CD4-positive, alpha-beta memory T cell (primary cell): ENCODE measurements around the gene MYL11. TPM values are rescaled to one million over a fixed set of nuclear protein-coding genes. Genes with fewer than 3 reads are reported as not detected.
"Not testable (repeated sequence)": the region's sequence is repeated elsewhere in the genome, so short reads cannot be mapped to it uniquely, and the experiment has no call there.

Source experiments
- CTCF ChIA-PET: fragments of 350-600 bp; sonication (Branson Sonifier 250); formaldehyde crosslinking; loops from one replicate; lab custom pipeline; 2021; ENCODE audit warnings: inconsistent platforms; ENCODE audit not compliant: partially characterized antibody; lab: Charles Lee
- POLR2A ChIA-PET: fragments of 350-600 bp; sonication (Branson Sonifier 250); formaldehyde crosslinking; loops from one replicate; lab custom pipeline; 2021; ENCODE audit not compliant: partially characterized antibody; lab: Charles Lee
- DNase-seq, 5 donors: peaks; one replicate each; pipeline versions ENCODE4 v3.0.0 to v3.0.0-alpha.2; 2020 to 2022; ENCODE audit warnings: mixed read lengths in 1 of 5
- H3K27ac ChIP-seq: one replicate; pipeline ENCODE4 v1.7.0; 2013; ENCODE audit warnings: low read depth, low read length
- H3K27me3 ChIP-seq: 2 replicates; pipeline ENCODE4 v1.7.0; 2013; ENCODE audit warnings: mild to moderate bottlenecking, low read length, moderate library complexity; ENCODE audit not compliant: insufficient read depth
- H3K36me3 ChIP-seq: 2 replicates; pipeline ENCODE4 v1.7.0; 2013; ENCODE audit warnings: mild to moderate bottlenecking, low read length, moderate library complexity; ENCODE audit not compliant: insufficient read depth
- H3K4me1 ChIP-seq: 2 replicates; pipeline ENCODE4 v1.7.0; 2013; ENCODE audit warnings: mild to moderate bottlenecking, low read length, moderate library complexity; ENCODE audit not compliant: insufficient read depth
- H3K4me3 ChIP-seq, 2 donors: one replicate each; pipeline ENCODE4 v1.7.0; 2013; ENCODE audit warnings: low read length in 2 of 2, mild to moderate bottlenecking in 1 of 2
- H3K9me3 ChIP-seq, 2 donors: one replicate each; pipeline ENCODE4 v1.7.0; 2013; ENCODE audit warnings: low read length in 2 of 2, control low read depth in 1 of 2; ENCODE audit not compliant: control insufficient read depth in 1 of 2
- H3K27ac Mint-ChIP-seq, 7 donors: one replicate each; pipeline ENCODE4 v1.8.0; 2020 to 2021; ENCODE audit warnings: mixed read lengths in 7 of 7, mild to moderate bottlenecking in 6 of 7, inconsistent platforms in 3 of 7, moderate library complexity in 3 of 7
- H3K27me3 Mint-ChIP-seq, 2 donors: one replicate each; pipeline ENCODE4 v1.8.0; 2020 to 2021; ENCODE audit warnings: mixed read lengths in 2 of 2
- H3K36me3 Mint-ChIP-seq, 2 donors: one replicate each; pipeline ENCODE4 v1.8.0; 2020 to 2021; ENCODE audit warnings: mixed read lengths in 2 of 2, inconsistent platforms in 1 of 2, mild to moderate bottlenecking in 1 of 2
- H3K4me1 Mint-ChIP-seq, 4 donors: one replicate each; pipeline ENCODE4 v1.8.0; 2020 to 2021; ENCODE audit warnings: mixed read lengths in 4 of 4, mild to moderate bottlenecking in 1 of 4
- H3K4me3 Mint-ChIP-seq, 8 donors: one replicate each; pipeline ENCODE4 v1.8.0; 2020 to 2021; ENCODE audit warnings: mixed read lengths in 8 of 8, mild to moderate bottlenecking in 7 of 8, moderate library complexity in 6 of 8, inconsistent platforms in 3 of 8
- H3K9me3 Mint-ChIP-seq, 8 donors: one replicate each; pipeline ENCODE4 v1.8.0; 2020 to 2021; ENCODE audit warnings: mixed read lengths in 8 of 8, mild to moderate bottlenecking in 5 of 8, inconsistent platforms in 3 of 8, moderate library complexity in 1 of 8
- intact Hi-C: fragments of 100-400 bp; cut with micrococcal nuclease; formaldehyde crosslinking; loops from one replicate; pipeline ENCODE4 v1.15.1; 2023
- polyA plus RNA-seq, 2 donors: library from polyadenylated mRNA; unstranded; fragments of 300-500 nt; fragmentation: Illumina TruSeq; gene quantifications; one replicate each; pipeline ENCODE4 v1.2.3, GENCODE V29; 2021
- total RNA-seq, 2 experiments: library from RNA; stranded (reverse); gene quantifications; one replicate each; pipeline ENCODE4 v1.2.3, GENCODE V29; 2021

The MYL11 gene
- 1 to 10 TPM in 1 of 2 experiments, not detected in 1; 1.3 TPM for total RNA-seq
- polyA plus RNA-seq, result 1 to 10 TPM in 1 of 2 donors, not detected in 1; 1.1 TPM

- H3K27ac ChIP-seq, result peak within 1 kb of the TSS; percentile 10
- no peak for DNase-seq
- Mint-ChIP-seq H3K27me3 (peaks cover 0 to 2% of the 10 kb centered on the region in 2 donors), H3K4me1 (peaks cover 25 to 50% (median 38%) of the 10 kb centered on the region in 4 donors), H3K4me3 (peak within 1 kb of the TSS in 2 of 8 donors; percentile 2 to 52), H3K9me3 (peaks cover 0 to 5% (median 0%) of the 10 kb centered on the region in 8 donors), H3K27ac (peak within 1 kb of the TSS; percentile 57 to 99 (median 81)), H3K36me3 (peaks cover 5 to 18% of the 10 kb centered on the region in 2 donors)
- no peaks in the 10 kb centered on the region for H3K27me3 ChIP-seq
- peaks cover 45% of the 10 kb centered on the region for H3K4me1 ChIP-seq
- CTCF ChIA-PET, result interaction anchor here (1.6 kb wide), 1 partner anchor 36 kb away, joined by 3 read pairs; no protein-coding TSS in a partner anchor
- intact Hi-C loops, result no loop called here
- no peaks in the 10 kb centered on the region for H3K9me3 ChIP-seq
- POLR2A ChIA-PET, result interaction anchor here (6.7 to 12.9 kb wide), 2 partner anchors 6 to 18 kb away, joined by 47 to 224 read pairs; partner anchors contain the start of genes CD2BP2 and SEPTIN1
- no peaks in the 10 kb centered on the region for H3K36me3 ChIP-seq
- no peak within 1 kb of the TSS for H3K4me3 ChIP-seq
These were observed at the start of gene MYL11 for GRCh38 chr16:30374538-30374937. TSS of gene MYL11 (plus strand) at chr16:30374802. CDS start at chr16:30374858, 56 bp downstream.

- peak overlapping the region; percentile 89 to 98 (median 94) for H3K4me3 Mint-ChIP-seq
- peaks cover 11 to 35% (median 21%) of the 10 kb centered on the region in 4 donors for H3K4me1 Mint-ChIP-seq
- ChIA-PET CTCF (interaction anchor here (2.3 kb wide), 1 partner anchor 75 kb away, joined by 10 read pairs; no protein-coding TSS in a partner anchor), POLR2A (interaction anchor here (0.7 to 2.8 kb wide), 13 partner anchors 9 to 479 kb away, joined by 3 to 34 read pairs (median 5); partner anchors contain the start of genes ALDOA, CD2BP2, MAPK3 and SEPTIN1)
- Histone ChIP-seq H3K4me3 (peak overlapping the region in 1 of 2 donors; percentile 47), H3K27ac (peak overlapping the region; percentile 67), H3K4me1 (peaks cover 13% of the 10 kb centered on the region)
- peak; percentile 85 to 89 (median 87) for DNase-seq
- H3K27me3 Mint-ChIP-seq, H3K27me3 ChIP-seq, H3K9me3 ChIP-seq, H3K9me3 Mint-ChIP-seq, H3K36me3 Mint-ChIP-seq, H3K36me3 ChIP-seq: not testable (repeated sequence)
- intact Hi-C loops, result loop anchor here (2.0 kb wide), 3 partner anchors 20 to 44 kb away; partner anchors contain the start of genes CD2BP2 and TBC1D10B
- peak overlapping the region; percentile 86 to 97 (median 94) for H3K27ac Mint-ChIP-seq
These were observed 40.1 kb upstream of the MYL11 start for GRCh38 chr16:30334473-30334989.

GRCh38 chr16:30335028-30335597, 39.5 kb upstream of the MYL11 start:
- not testable (repeated sequence) for H3K27me3 ChIP-seq, H3K9me3 ChIP-seq, H3K27me3 Mint-ChIP-seq, H3K36me3 Mint-ChIP-seq, H3K9me3 Mint-ChIP-seq, H3K36me3 ChIP-seq
- CTCF ChIA-PET, result interaction anchor here (2.3 kb wide), 1 partner anchor 74 kb away, joined by 10 read pairs; no protein-coding TSS in a partner anchor
- Mint-ChIP-seq H3K4me3 (peak overlapping the region; percentile 81 to 92 (median 86)), H3K4me1 (peaks cover 11 to 35% (median 21%) of the 10 kb centered on the region in 4 donors), H3K27ac (peak overlapping the region; percentile 85 to 96 (median 90))
- peak overlapping the region; percentile 67 for H3K27ac ChIP-seq
- H3K4me3 ChIP-seq, result peak overlapping the region in 1 of 2 donors; percentile 47
- peaks cover 13% of the 10 kb centered on the region for H3K4me1 ChIP-seq
- peak; percentile 83 to 92 (median 87) for DNase-seq
- POLR2A ChIA-PET, result interaction anchor here (0.6 to 2.8 kb wide), 17 partner anchors 9 to 479 kb away, joined by 3 to 34 read pairs (median 5); partner anchors contain the start of genes ALDOA, CD2BP2, MAPK3 and SEPTIN1
- intact Hi-C loops, result loop anchor here (2.0 to 5.0 kb wide), 4 partner anchors 20 to 72 kb away; partner anchors contain the start of genes CD2BP2, TBC1D10B and ZNF771

- peak overlapping the region in 1 of 2 donors; percentile 47 for H3K4me3 ChIP-seq
- Mint-ChIP-seq H3K4me3 (peak overlapping the region; percentile 81 to 92 (median 86)), H3K9me3 (peaks cover 0 to 1% (median 0%) of the 10 kb centered on the region in 8 donors), H3K36me3 (peaks cover 0 to 2% of the 10 kb centered on the region in 2 donors), H3K4me1 (peaks cover 8 to 31% (median 18%) of the 10 kb centered on the region in 4 donors), H3K27ac (peak overlapping the region; percentile 85 to 96 (median 90)), H3K27me3 (no peaks in the 10 kb centered on the region)
- peaks cover 9% of the 10 kb centered on the region for H3K4me1 ChIP-seq
- H3K9me3 ChIP-seq, result no peaks in the 10 kb centered on the region
- intact Hi-C loops, result loop anchor here (2.0 to 5.0 kb wide), 4 partner anchors 19 to 71 kb away; partner anchors contain the start of genes CD2BP2, TBC1D10B and ZNF771
- H3K27me3 ChIP-seq, result no peaks in the 10 kb centered on the region
- peak overlapping the region; percentile 67 for H3K27ac ChIP-seq
- ChIA-PET CTCF (interaction anchor here (2.3 kb wide), 1 partner anchor 74 kb away, joined by 10 read pairs; no protein-coding TSS in a partner anchor), POLR2A (interaction anchor here (0.6 to 2.8 kb wide), 16 partner anchors 8 to 478 kb away, joined by 3 to 34 read pairs (median 5); partner anchors contain the start of genes CD2BP2, MAPK3, TBC1D10B and ZNF48)
- H3K36me3 ChIP-seq, result no peaks in the 10 kb centered on the region
- DNase-seq, result peak in 1 of 5 donors; percentile 62
These were observed 38.8 kb upstream of the MYL11 start for GRCh38 chr16:30335598-30336474.

GRCh38 chr16:30337964-30338357, 36.6 kb upstream of the MYL11 start:
- H3K27ac ChIP-seq, H3K4me1 ChIP-seq, H3K27me3 Mint-ChIP-seq, CTCF ChIA-PET, H3K9me3 ChIP-seq, H3K9me3 Mint-ChIP-seq, POLR2A ChIA-PET, H3K4me3 ChIP-seq, H3K27me3 ChIP-seq, DNase-seq, H3K36me3 Mint-ChIP-seq, H3K36me3 ChIP-seq: not testable (repeated sequence)
- intact Hi-C loops, result loop anchor here (5.0 kb wide), 1 partner anchor 69 kb away; the partner anchor contains the start of gene ZNF771
- Mint-ChIP-seq H3K27ac (peak overlapping the region in 1 of 7 donors; percentile 24), H3K4me1 (peaks cover 6 to 19% (median 12%) of the 10 kb centered on the region in 4 donors), H3K4me3 (peak overlapping the region in 1 of 8 donors; percentile 72)

- not testable (repeated sequence) for H3K4me3 Mint-ChIP-seq, DNase-seq
These were observed 35.9 kb upstream of the MYL11 start for GRCh38 chr16:30338715-30339114.

More at GRCh38 chr16:30338715-30339114, 35.9 kb upstream of the MYL11 start:
- CTCF ChIA-PET, H3K36me3 Mint-ChIP-seq, H3K4me3 ChIP-seq, H3K9me3 ChIP-seq, H3K4me1 ChIP-seq, H3K27me3 ChIP-seq, POLR2A ChIA-PET, H3K27me3 Mint-ChIP-seq, H3K36me3 ChIP-seq, H3K27ac Mint-ChIP-seq, H3K9me3 Mint-ChIP-seq, H3K27ac ChIP-seq: not testable (repeated sequence)
- intact Hi-C loops, result loop anchor here (5.0 kb wide), 1 partner anchor 69 kb away; the partner anchor contains the start of gene ZNF771
- peaks cover 6 to 19% (median 10%) of the 10 kb centered on the region in 4 donors for H3K4me1 Mint-ChIP-seq
